Stimulated activated memory B cell treated with anti-CD40 and anti-IgM and Interleukin-4, amounts not matched to agents 10 μg/mL and 1 μg/mL and 100 μg/mL, for 72 hours (primary cell): ENCODE measurements around the gene ASXL1.
A peak's percentile ranks its signal among the peaks of the same experiment; 100 is the strongest.

Source experiments
- ATAC-seq: fragments of 150-1000 bp; cut with Tn5 transposase; 2 replicates; pipeline ENCODE4 v1.10.0; 2021
- H3K27ac Mint-ChIP-seq: one replicate; pipeline ENCODE4 v1.8.0; 2022; ENCODE audit warnings: mild to moderate bottlenecking, mixed read lengths
- H3K27me3 Mint-ChIP-seq: one replicate; pipeline ENCODE4 v1.8.0; 2022; ENCODE audit warnings: mixed read lengths
- H3K36me3 Mint-ChIP-seq: one replicate; pipeline ENCODE4 v1.8.0; 2022; ENCODE audit warnings: mixed read lengths
- H3K4me1 Mint-ChIP-seq: one replicate; pipeline ENCODE4 v1.8.0; 2022; ENCODE audit warnings: mixed read lengths
- H3K4me3 Mint-ChIP-seq: one replicate; pipeline ENCODE4 v1.8.0; 2022; ENCODE audit warnings: mild to moderate bottlenecking, moderate library complexity, mixed read lengths
- H3K9me3 Mint-ChIP-seq: one replicate; pipeline ENCODE4 v1.8.0; 2022; ENCODE audit warnings: mixed read lengths

ASXL1 gene

GRCh38 chr20:32444474-32445220, 86.5 kb downstream of the ASXL1 start:
- Mint-ChIP-seq H3K4me1 (peaks cover 49% of the 10 kb centered on the region), H3K4me3 (no peak overlapping the region), H3K27ac (peak overlapping the region; percentile 48), H3K36me3 (peaks cover 30% of the 10 kb centered on the region), H3K9me3 (no peaks in the 10 kb centered on the region), H3K27me3 (no peaks in the 10 kb centered on the region)
- no peak for ATAC-seq

- peaks cover 56% of the 10 kb centered on the region for H3K4me1 Mint-ChIP-seq
- no peaks in the 10 kb centered on the region for H3K9me3 Mint-ChIP-seq
- ATAC-seq = peak; percentile 6
- H3K4me3 Mint-ChIP-seq = no peak overlapping the region
- no peaks in the 10 kb centered on the region for H3K27me3 Mint-ChIP-seq
- peaks cover 20% of the 10 kb centered on the region for H3K36me3 Mint-ChIP-seq
- peak overlapping the region; percentile 48 for H3K27ac Mint-ChIP-seq
Measured at GRCh38 chr20:32445539-32446273, 87.6 kb downstream of the ASXL1 start.

- H3K27ac Mint-ChIP-seq = no peak overlapping the region
- peaks cover 52% of the 10 kb centered on the region for H3K4me1 Mint-ChIP-seq
- no peak for ATAC-seq
- H3K36me3 Mint-ChIP-seq = peaks cover 18% of the 10 kb centered on the region
- no peaks in the 10 kb centered on the region for H3K27me3 Mint-ChIP-seq
- no peaks in the 10 kb centered on the region for H3K9me3 Mint-ChIP-seq
- no peak overlapping the region for H3K4me3 Mint-ChIP-seq
Measured at GRCh38 chr20:32446301-32447100, 88.4 kb downstream of the ASXL1 start.

- Mint-ChIP-seq H3K36me3 (peaks cover 17% of the 10 kb centered on the region), H3K27ac (peak overlapping the region; percentile 4)
- ATAC-seq = no peak
Measured at GRCh38 chr20:32447136-32448027, 89.3 kb downstream of the ASXL1 start.

GRCh38 chr20:32448306-32449056, 90.3 kb downstream of the ASXL1 start:
- Mint-ChIP-seq H3K4me1 (peaks cover 35% of the 10 kb centered on the region), H3K9me3 (no peaks in the 10 kb centered on the region), H3K27me3 (no peaks in the 10 kb centered on the region), H3K27ac (peak overlapping the region; percentile 4), H3K4me3 (no peak overlapping the region), H3K36me3 (peaks cover 10% of the 10 kb centered on the region)
- no peak for ATAC-seq

More at GRCh38 chr20:32447136-32448027, 89.3 kb downstream of the ASXL1 start:
- Mint-ChIP-seq H3K9me3 (no peaks in the 10 kb centered on the region), H3K4me1 (peaks cover 46% of the 10 kb centered on the region), H3K4me3 (no peak overlapping the region), H3K27me3 (no peaks in the 10 kb centered on the region)

- Mint-ChIP-seq H3K4me1 (peaks cover 27% of the 10 kb centered on the region), H3K36me3 (peaks cover 10% of the 10 kb centered on the region), H3K27me3 (no peaks in the 10 kb centered on the region), H3K9me3 (no peaks in the 10 kb centered on the region), H3K27ac (peak overlapping the region; percentile 61), H3K4me3 (no peak overlapping the region)
- ATAC-seq = no peak
Measured at GRCh38 chr20:32449057-32449889, 91.1 kb downstream of the ASXL1 start.

GRCh38 chr20:32449890-32450401, 91.8 kb downstream of the ASXL1 start:
- Mint-ChIP-seq H3K4me1 (peaks cover 23% of the 10 kb centered on the region), H3K36me3 (peaks cover 10% of the 10 kb centered on the region), H3K4me3 (no peak overlapping the region), H3K27me3 (no peaks in the 10 kb centered on the region), H3K9me3 (no peaks in the 10 kb centered on the region), H3K27ac (peak overlapping the region; percentile 61)
- ATAC-seq = no peak

GRCh38 chr20:32450484-32451061, 92.4 kb downstream of the ASXL1 start:
- no peaks in the 10 kb centered on the region for H3K9me3 Mint-ChIP-seq
- peak overlapping the region; percentile 61 for H3K27ac Mint-ChIP-seq
- H3K36me3 Mint-ChIP-seq = peaks cover 6% of the 10 kb centered on the region
- H3K4me3 Mint-ChIP-seq = no peak overlapping the region
- H3K4me1 Mint-ChIP-seq = peaks cover 23% of the 10 kb centered on the region
- ATAC-seq = no peak
- no peaks in the 10 kb centered on the region for H3K27me3 Mint-ChIP-seq

GRCh38 chr20:32451340-32451681, 93.2 kb downstream of the ASXL1 start:
- H3K27me3 Mint-ChIP-seq = no peaks in the 10 kb centered on the region
- no peaks in the 10 kb centered on the region for H3K9me3 Mint-ChIP-seq
- H3K36me3 Mint-ChIP-seq = peaks cover 4% of the 10 kb centered on the region
- H3K27ac Mint-ChIP-seq = no peak overlapping the region
- ATAC-seq = no peak
- H3K4me3 Mint-ChIP-seq = no peak overlapping the region
- peaks cover 19% of the 10 kb centered on the region for H3K4me1 Mint-ChIP-seq

GRCh38 chr20:32451682-32452461, 93.7 kb downstream of the ASXL1 start:
- no peak for ATAC-seq
- H3K36me3 Mint-ChIP-seq = peaks cover 1% of the 10 kb centered on the region
- H3K4me3 Mint-ChIP-seq = no peak overlapping the region
- peaks cover 19% of the 10 kb centered on the region for H3K4me1 Mint-ChIP-seq
- no peaks in the 10 kb centered on the region for H3K27me3 Mint-ChIP-seq
- no peak overlapping the region for H3K27ac Mint-ChIP-seq
- no peaks in the 10 kb centered on the region for H3K9me3 Mint-ChIP-seq

GRCh38 chr20:32452776-32453466, 94.8 kb downstream of the ASXL1 start:
- Mint-ChIP-seq H3K4me1 (peaks cover 24% of the 10 kb centered on the region), H3K27ac (peak overlapping the region; percentile 22), H3K27me3 (no peaks in the 10 kb centered on the region), H3K4me3 (no peak overlapping the region), H3K9me3 (no peaks in the 10 kb centered on the region), H3K36me3 (no peaks in the 10 kb centered on the region)
- no peak for ATAC-seq
